HepG2 (cell line): ENCODE data around the gene PSMA7. TPM values are rescaled to one million over a fixed set of nuclear protein-coding genes. Genes with fewer than 3 reads are reported as not detected.

Experiments
- ATM ChIP-seq: fragments of 450-650 bp; IDR thresholded peaks from 2 replicates; pipeline ENCODE4 v1.7.1; 2017; ENCODE audit warnings: mild to moderate bottlenecking, borderline replicate concordance
- FOXP1 ChIP-seq, 2 experiments: fragments of 450-650 bp in 1 of 2; IDR thresholded peaks; 2 replicates each; pipeline ENCODE4 v1.6.1; 2017 to 2018; ENCODE audit warnings: antibody characterized with exemption in 1 of 2
- GMEB1 ChIP-seq: sonication (generic); formaldehyde crosslinking; IDR thresholded peaks from 2 replicates; pipeline ENCODE4 v1.5.1; 2020; ENCODE audit warnings: missing genetic modification reagents, mild to moderate bottlenecking, borderline replicate concordance
- HMGXB4 ChIP-seq, 2 experiments: sonication (generic) in 1 of 2; formaldehyde crosslinking in 1 of 2; IDR thresholded peaks; 2 replicates each; pipeline versions ENCODE4 v1.4.0 to v1.6.1; 2018 to 2020; ENCODE audit warnings: missing genetic modification reagents in 2 of 2, borderline replicate concordance in 1 of 2, low read depth in 1 of 2, mild to moderate bottlenecking in 1 of 2, missing biosample characterization in 1 of 2
- HOXA3 ChIP-seq: sonication (generic); formaldehyde crosslinking; IDR thresholded peaks from 2 replicates; pipeline ENCODE4 v1.5.0; 2020; ENCODE audit warnings: missing genetic modification reagents
- NFIB ChIP-seq: sonication (generic); formaldehyde crosslinking; IDR thresholded peaks from 2 replicates; pipeline ENCODE4 v1.9.0; 2021; ENCODE audit warnings: missing genetic modification reagents, mild to moderate bottlenecking, borderline replicate concordance
- PBX2 ChIP-seq: IDR thresholded peaks from 2 replicates; pipeline ENCODE4 v1.6.1; 2016; ENCODE audit warnings: control low read depth
- PHF5A ChIP-seq: IDR thresholded peaks from one replicate; pipeline ENCODE4 v1.6.1; 2018; ENCODE audit warnings: low read depth, missing genetic modification reagents; ENCODE audit not compliant: unreplicated experiment
- PLSCR1 ChIP-seq: sonication (generic); formaldehyde crosslinking; IDR thresholded peaks from 2 replicates; pipeline ENCODE4 v1.5.0; 2020; ENCODE audit warnings: missing genetic modification reagents, mild to moderate bottlenecking, borderline replicate concordance
- SRSF9 ChIP-seq: fragments of 200-400 bp; formaldehyde crosslinking; IDR thresholded peaks from 2 replicates; pipeline ENCODE4 v1.6.1; 2018; ENCODE audit warnings: borderline replicate concordance, mild to moderate bottlenecking, low read depth, low read length; ENCODE audit not compliant: insufficient read depth, poor library complexity, severe bottlenecking
- ZC3H4 ChIP-seq: sonication (generic); formaldehyde crosslinking; IDR thresholded peaks from 2 replicates; pipeline ENCODE4 v1.4.0; 2020; ENCODE audit warnings: missing genetic modification reagents, borderline replicate concordance
- ZNF264 ChIP-seq: sonication (generic); formaldehyde crosslinking; IDR thresholded peaks from 2 replicates; pipeline ENCODE4 v1.4.0; 2020; ENCODE audit warnings: missing genetic modification reagents
- ZNF530 ChIP-seq: sonication (generic); formaldehyde crosslinking; IDR thresholded peaks from 2 replicates; pipeline ENCODE4 v1.5.0; 2020; ENCODE audit warnings: low read depth, mild to moderate bottlenecking, missing genetic modification reagents
- ZNF724P ChIP-seq: sonication (generic); formaldehyde crosslinking; IDR thresholded peaks from 2 replicates; pipeline ENCODE4 v1.8.0; 2022; ENCODE audit warnings: missing genetic modification reagents, borderline replicate concordance
- polyA plus RNA-seq, 8 experiments: library from polyadenylated mRNA; depleted of rRNA in 3 of 8; stranded (reverse) in 7 of 8; unstranded in 1 of 8; fragments of >200 nt; fragmentation: Illumina TruSeq in 4 of 8; extraction: Trizol in 4 of 8; gene quantifications; 2 replicates each; pipeline versions ENCODE4 v1.2.1 to v1.2.3, GENCODE V29; 2011 to 2016; ENCODE audit warnings: low read depth in 4 of 8, missing spikeins in 1 of 8, mixed read lengths in 1 of 8; ENCODE audit not compliant: insufficient read depth in 1 of 8
- total RNA-seq, 5 experiments: library from RNA; depleted of rRNA; stranded (reverse); fragments of >200 nt; fragmentation: Illumina TruSeq; extraction: Trizol; gene quantifications; 2 replicates each; pipeline ENCODE4 v1.2.3, GENCODE V29; 2016; ENCODE audit warnings: low read depth in 1 of 5
- TF ChIP-seq, protein P1 (sequence below): sonication (generic); formaldehyde crosslinking; IDR thresholded peaks from 2 replicates; pipeline ENCODE4 v1.4.0; 2020; ENCODE audit warnings: missing genetic modification reagents; ENCODE audit errors: not compliant biosample characterization
- TF ChIP-seq, protein P2 (sequence below): sonication (generic); formaldehyde crosslinking; IDR thresholded peaks from 2 replicates; pipeline ENCODE4; 2020; ENCODE audit warnings: missing genetic modification reagents, mild to moderate bottlenecking, borderline replicate concordance

The PSMA7 gene
- total and polyA plus RNA-seq, 2 of the 13 experiments (the other 11 are each of a cell fraction or from before 2014, with no cell fraction given): 531 to 631 TPM

GRCh38 chr20:62155428-62156253 lies 12.4 kb upstream of the PSMA7 start (continued):
- no peak for TF ChIP-seq SRSF9
- TF ChIP-seq FOXP1 (IDR thresholded peaks at IDR 0.05): no peak
- TF ChIP-seq FOXP1 (CRISPR knock-in tag; IDR thresholded peaks at IDR 0.05): peak; percentile 34; the same call in 1 of the 2 replicates
- no peak for TF ChIP-seq ZNF264 (CRISPR knock-in tag)
- no peak for TF ChIP-seq HMGXB4 (CRISPR knock-in tag; IDR thresholded peaks at IDR 0.05; ENCODE audit: borderline replicate concordance in 1 of 2, low read depth in 1 of 2)
- TF ChIP-seq, protein P1, sequence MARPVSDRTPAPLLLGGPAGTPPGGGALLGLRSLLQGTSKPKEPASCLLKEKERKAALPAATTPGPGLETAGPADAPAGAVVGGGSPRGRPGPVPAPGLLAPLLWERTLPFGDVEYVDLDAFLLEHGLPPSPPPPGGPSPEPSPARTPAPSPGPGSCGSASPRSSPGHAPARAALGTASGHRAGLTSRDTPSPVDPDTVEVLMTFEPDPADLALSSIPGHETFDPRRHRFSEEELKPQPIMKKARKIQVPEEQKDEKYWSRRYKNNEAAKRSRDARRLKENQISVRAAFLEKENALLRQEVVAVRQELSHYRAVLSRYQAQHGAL (CRISPR knock-in tag): no peak
- TF ChIP-seq HOXA3 (CRISPR knock-in tag): peak; percentile 91
- no peak for TF ChIP-seq PLSCR1 (CRISPR knock-in tag)
- TF ChIP-seq PBX2 (CRISPR knock-in tag): no peak
- no peak for TF ChIP-seq ZNF530 (CRISPR knock-in tag)
- TF ChIP-seq, protein P2, sequence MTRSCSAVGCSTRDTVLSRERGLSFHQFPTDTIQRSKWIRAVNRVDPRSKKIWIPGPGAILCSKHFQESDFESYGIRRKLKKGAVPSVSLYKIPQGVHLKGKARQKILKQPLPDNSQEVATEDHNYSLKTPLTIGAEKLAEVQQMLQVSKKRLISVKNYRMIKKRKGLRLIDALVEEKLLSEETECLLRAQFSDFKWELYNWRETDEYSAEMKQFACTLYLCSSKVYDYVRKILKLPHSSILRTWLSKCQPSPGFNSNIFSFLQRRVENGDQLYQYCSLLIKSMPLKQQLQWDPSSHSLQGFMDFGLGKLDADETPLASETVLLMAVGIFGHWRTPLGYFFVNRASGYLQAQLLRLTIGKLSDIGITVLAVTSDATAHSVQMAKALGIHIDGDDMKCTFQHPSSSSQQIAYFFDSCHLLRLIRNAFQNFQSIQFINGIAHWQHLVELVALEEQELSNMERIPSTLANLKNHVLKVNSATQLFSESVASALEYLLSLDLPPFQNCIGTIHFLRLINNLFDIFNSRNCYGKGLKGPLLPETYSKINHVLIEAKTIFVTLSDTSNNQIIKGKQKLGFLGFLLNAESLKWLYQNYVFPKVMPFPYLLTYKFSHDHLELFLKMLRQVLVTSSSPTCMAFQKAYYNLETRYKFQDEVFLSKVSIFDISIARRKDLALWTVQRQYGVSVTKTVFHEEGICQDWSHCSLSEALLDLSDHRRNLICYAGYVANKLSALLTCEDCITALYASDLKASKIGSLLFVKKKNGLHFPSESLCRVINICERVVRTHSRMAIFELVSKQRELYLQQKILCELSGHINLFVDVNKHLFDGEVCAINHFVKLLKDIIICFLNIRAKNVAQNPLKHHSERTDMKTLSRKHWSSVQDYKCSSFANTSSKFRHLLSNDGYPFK (CRISPR knock-in tag): no peak; the same call in 1 of the 2 replicates
- no peak for TF ChIP-seq ZNF724P (CRISPR knock-in tag)
- TF ChIP-seq PHF5A (CRISPR knock-in tag): no peak
- no peak for TF ChIP-seq ZC3H4
- no peak for TF ChIP-seq NFIB (CRISPR knock-in tag)
- 0 out of 2 replicates have a peak, but pooled peaks have one; percentile 34 for TF ChIP-seq GMEB1 (CRISPR knock-in tag)
- TF ChIP-seq ATM: no peak
- TF ChIP-seq, all 625 proteins: peak for 142
